Activated CD4-positive, alpha-beta T cell treated with anti-CD3 and anti-CD28 coated beads, Interleukin-2, amount 50 U/mL, for 1 hour (primary cell): ENCODE data around the gene OPN5.

Experiments
- DNase-seq: peaks from one replicate; pipeline ENCODE4 v3.0.0-alpha.2; 2020

OPN5 gene

GRCh38 chr6:47875593-47875992 is 93.8 kb downstream of the OPN5 start:
- DNase-seq: no peak
